HUES48 (cell line): ENCODE measurements around the gene OR2A2.
"Not testable (repeated sequence)": the region's sequence is repeated elsewhere in the genome, so short reads cannot be mapped to it uniquely, and the experiment has no call there.

Experiments
- H3K27ac ChIP-seq: one replicate; pipeline ENCODE4 v1.7.0; 2013; ENCODE audit warnings: low read depth, low read length, inconsistent platforms
- H3K27me3 ChIP-seq: 2 replicates; pipeline ENCODE4 v1.6.1; 2013; ENCODE audit warnings: mild to moderate bottlenecking, low read length; ENCODE audit not compliant: control insufficient read depth, insufficient read depth
- H3K36me3 ChIP-seq: 2 replicates; pipeline ENCODE4 v1.6.1; 2013; ENCODE audit warnings: low read length; ENCODE audit not compliant: control insufficient read depth, insufficient read depth
- H3K4me1 ChIP-seq: 2 replicates; pipeline ENCODE4 v1.6.1; 2013; ENCODE audit warnings: mild to moderate bottlenecking, low read length; ENCODE audit not compliant: control insufficient read depth, insufficient read depth
- H3K4me3 ChIP-seq: 2 replicates; pipeline ENCODE4 v1.5.1; 2013; ENCODE audit warnings: mild to moderate bottlenecking, low read depth, low read length
- H3K9ac ChIP-seq: 2 replicates; pipeline ENCODE4 v1.6.1; 2013; ENCODE audit warnings: mild to moderate bottlenecking, low read depth, low read length, moderate library complexity
- H3K9me3 ChIP-seq: 2 replicates; pipeline ENCODE4 v1.6.1; 2013; ENCODE audit warnings: low read length; ENCODE audit not compliant: control insufficient read depth, insufficient read depth

The OR2A2 gene

DNA sequence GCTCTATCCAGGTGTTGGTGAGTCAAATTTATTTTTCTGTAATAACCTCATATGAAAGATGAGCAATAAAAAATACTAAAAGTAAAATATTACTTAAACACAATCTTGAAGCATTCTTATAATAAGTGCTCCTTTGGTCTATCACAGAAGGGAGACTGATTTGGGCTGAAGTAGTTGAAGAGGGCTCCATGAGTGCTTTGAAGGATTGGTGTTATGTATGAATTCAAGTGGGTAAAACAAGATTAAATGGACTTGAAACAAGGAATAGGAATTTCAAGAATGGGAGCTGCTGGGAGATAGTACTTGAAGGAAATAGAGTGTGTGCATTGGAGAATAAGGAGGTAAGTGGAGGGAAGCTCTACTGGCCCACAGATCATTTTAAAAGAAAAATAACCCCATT, 7.3 kb upstream of the OR2A2 start:
- Histone ChIP-seq H3K4me3 (no peak overlapping the region), H3K36me3 (no peaks in the 10 kb centered on the region), H3K27ac (no peak overlapping the region), H3K9ac (no peak overlapping the region), H3K9me3 (no peaks in the 10 kb centered on the region), H3K4me1 (no peaks in the 10 kb centered on the region), H3K27me3 (no peaks in the 10 kb centered on the region)

DNA sequence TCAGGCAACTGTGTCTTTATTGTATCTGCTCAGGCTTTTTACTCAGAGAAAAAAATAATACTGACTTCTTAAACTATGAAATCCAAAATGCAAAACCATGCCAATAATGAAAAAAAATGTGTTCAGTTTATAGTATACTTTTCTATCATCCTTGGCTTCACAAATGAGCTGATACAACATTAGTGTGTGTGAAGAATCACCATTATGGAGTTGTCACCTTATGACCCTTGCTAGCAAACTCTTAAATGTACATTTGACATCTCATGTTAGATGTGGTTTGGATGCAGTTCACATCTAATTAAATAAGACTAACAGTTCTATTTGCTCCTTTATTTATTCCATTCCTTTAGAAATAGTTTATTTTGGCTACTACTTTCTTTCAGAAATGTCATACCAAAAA, 4.2 kb upstream of the OR2A2 start:
- Histone ChIP-seq H3K36me3 (no peaks in the 10 kb centered on the region), H3K4me1 (no peaks in the 10 kb centered on the region), H3K27me3 (no peaks in the 10 kb centered on the region), H3K9me3 (no peaks in the 10 kb centered on the region), H3K27ac (no peak overlapping the region), H3K9ac (no peak overlapping the region), H3K4me3 (no peak overlapping the region)

DNA sequence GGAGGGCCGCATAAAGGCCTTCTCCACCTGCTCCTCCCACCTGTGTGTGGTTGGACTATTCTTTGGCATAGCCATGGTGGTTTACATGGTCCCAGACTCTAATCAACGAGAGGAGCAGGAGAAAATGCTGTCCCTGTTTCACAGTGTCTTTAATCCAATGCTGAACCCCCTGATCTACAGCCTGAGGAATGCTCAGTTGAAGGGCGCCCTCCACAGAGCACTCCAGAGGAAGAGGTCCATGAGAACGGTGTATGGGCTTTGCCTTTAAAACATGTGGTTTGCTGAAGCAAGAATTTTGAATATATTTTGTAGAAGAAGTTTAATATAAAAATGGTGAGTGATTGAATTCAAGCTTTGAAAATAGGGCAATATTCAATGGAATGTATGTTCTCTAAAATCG, 889 bp downstream of the OR2A2 start:
- Histone ChIP-seq H3K9me3 (no peaks in the 10 kb centered on the region), H3K4me1 (no peaks in the 10 kb centered on the region), H3K27ac (no peak overlapping the region), H3K36me3 (no peaks in the 10 kb centered on the region), H3K27me3 (no peaks in the 10 kb centered on the region), H3K9ac (no peak overlapping the region), H3K4me3 (no peak overlapping the region)

DNA sequence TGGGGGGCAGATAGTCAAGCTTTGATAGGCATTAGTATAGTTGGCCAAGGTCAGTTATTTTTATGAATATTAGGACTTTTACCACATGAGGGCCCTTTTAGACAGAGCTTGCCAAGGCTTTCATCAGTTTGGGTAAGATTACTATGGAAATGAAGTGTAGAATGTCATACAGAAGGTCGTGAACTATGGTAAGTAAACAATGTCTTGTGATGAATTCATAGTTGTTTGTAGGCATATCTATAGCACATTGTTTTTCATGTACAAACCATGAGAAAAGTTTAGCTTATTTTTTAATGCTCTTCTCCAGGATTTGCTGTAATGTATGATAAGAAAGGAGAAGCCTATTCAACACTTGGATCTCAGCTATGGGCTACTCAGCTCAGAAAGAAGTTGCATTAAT, 4.3 kb downstream of the OR2A2 start:
- Histone ChIP-seq H3K9me3 (no peaks in the 10 kb centered on the region), H3K27me3 (no peaks in the 10 kb centered on the region), H3K4me3 (no peak overlapping the region), H3K4me1 (no peaks in the 10 kb centered on the region), H3K36me3 (no peaks in the 10 kb centered on the region), H3K27ac (no peak overlapping the region), H3K9ac (no peak overlapping the region)

DNA sequence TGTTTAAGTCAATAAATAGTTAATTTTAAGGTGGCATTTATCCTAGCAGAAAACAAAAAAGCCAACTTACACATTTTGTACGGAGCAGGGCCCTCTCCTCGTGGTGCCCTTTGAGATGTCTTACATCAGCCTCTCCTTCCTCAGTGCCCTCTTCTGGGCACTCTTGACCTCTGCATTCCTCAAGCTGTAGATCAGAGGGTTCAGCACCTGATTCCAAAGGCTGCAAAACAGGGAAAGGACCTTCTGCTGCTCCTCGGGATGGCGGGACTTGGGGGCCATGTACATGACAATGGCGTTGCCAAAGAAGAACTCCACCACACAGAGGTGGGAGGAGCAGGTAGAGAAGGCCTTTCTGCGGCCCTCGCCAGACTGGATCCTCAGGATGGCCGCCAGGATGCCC, 9.0 kb downstream of the OR2A2 start:
- Histone ChIP-seq H3K4me3 (no peak overlapping the region), H3K36me3 (no peaks in the 10 kb centered on the region), H3K27me3 (no peaks in the 10 kb centered on the region), H3K9ac (no peak overlapping the region), H3K27ac (no peak overlapping the region), H3K4me1 (no peaks in the 10 kb centered on the region), H3K9me3 (no peaks in the 10 kb centered on the region)

DNA sequence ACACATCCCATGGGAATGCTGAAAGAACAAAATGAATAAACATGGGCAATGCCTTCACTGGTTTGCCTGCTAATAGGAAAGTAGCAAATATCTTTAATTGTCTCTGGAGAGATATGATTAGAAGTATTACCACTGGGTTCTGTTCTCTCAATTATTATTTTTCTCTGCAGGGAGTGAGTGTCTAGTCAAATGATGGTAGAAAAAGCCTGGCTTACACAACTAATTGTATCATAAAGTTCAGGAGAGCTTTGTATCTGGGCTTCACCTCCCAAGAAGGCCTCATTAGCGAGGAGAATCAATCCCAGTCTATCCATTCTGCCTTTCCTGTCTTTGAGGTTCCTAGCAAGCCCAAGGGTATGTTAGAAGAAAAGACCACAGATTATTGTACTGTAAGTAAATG, 13.5 kb downstream of the OR2A2 start, which contains the start of gene OR2A14:
OR2A14 (plus strand) TSS at position 301 of the 400 bp plus-strand sequence. CDS start 5,937 bp downstream, outside the sequence.
- no peaks in the 10 kb centered on the region for H3K27me3 ChIP-seq
- no peak within 1 kb of the TSS for H3K9ac ChIP-seq
- no peak within 1 kb of the TSS for H3K4me3 ChIP-seq
- no peak within 1 kb of the TSS for H3K27ac ChIP-seq
- H3K4me1 ChIP-seq = no peaks in the 10 kb centered on the region
- no peaks in the 10 kb centered on the region for H3K9me3 ChIP-seq
- no peaks in the 10 kb centered on the region for H3K36me3 ChIP-seq

DNA sequence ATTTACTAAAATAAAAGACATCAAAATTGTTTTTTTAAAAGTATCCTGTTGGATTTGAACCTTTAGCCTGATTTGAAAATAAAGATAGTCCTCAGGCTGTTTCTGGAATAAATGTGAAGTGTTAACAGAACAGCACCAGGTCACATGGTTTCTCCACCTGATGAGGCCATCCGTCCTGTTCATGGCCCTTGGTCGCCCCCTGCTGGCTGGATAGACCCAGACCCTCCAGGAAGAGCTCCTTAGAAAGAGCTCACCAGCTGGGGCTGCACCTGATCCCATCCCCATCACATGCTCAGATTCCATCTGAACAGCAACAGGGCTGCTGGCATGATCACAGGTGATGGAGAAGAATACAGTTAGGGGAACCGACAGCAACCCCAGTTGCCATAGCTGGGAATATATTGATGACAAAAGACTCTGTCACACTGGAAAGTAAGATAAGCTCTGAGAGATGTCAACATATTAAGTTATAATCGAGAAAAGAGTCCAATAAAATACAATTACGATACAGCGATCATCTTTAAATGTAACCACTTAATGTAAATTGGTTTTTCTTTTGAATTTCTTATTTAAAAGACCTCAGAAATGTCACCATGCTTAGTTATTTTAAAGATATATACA, 18.4 kb downstream of the OR2A2 start:
- Histone ChIP-seq H3K9ac (no peak overlapping the region), H3K4me3 (no peak overlapping the region), H3K4me1 (no peaks in the 10 kb centered on the region), H3K9me3 (no peaks in the 10 kb centered on the region), H3K36me3 (no peaks in the 10 kb centered on the region), H3K27me3 (no peaks in the 10 kb centered on the region), H3K27ac (no peak overlapping the region)

DNA sequence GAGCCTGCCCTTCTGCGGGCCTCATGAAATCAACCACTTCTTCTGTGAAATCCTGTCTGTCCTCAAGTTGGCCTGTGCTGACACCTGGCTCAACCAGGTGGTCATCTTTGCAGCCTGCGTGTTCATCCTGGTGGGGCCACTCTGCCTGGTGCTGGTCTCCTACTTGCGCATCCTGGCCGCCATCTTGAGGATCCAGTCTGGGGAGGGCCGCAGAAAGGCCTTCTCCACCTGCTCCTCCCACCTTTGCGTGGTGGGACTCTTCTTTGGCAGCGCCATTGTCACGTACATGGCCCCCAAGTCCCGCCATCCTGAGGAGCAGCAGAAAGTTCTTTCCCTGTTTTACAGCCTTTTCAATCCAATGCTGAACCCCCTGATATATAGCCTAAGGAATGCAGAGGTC, 20.2 kb downstream of the OR2A2 start:
- not testable (repeated sequence) for H3K4me3 ChIP-seq, H3K27me3 ChIP-seq, H3K9me3 ChIP-seq, H3K36me3 ChIP-seq, H3K4me1 ChIP-seq, H3K27ac ChIP-seq, H3K9ac ChIP-seq

DNA sequence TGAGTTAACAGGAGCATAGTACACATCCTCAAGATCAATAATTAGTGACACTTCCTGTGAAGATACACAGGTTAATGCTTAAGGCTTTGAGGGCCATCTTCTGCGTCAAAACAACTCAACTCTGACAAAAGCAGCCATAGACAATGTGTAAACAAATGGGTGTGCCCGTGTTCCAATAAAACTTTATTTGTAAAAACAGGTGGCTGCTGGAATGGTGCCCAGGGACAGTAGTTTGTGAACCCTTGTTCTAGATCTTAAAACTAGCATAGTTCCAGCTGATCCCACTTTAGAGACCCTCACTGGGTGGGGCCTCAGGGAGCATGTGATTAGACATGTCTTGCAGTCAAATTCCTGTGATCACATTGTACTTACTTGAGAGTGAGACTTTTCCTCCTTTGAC, 21.3 kb downstream of the OR2A2 start:
- Histone ChIP-seq H3K27ac (no peak overlapping the region), H3K36me3 (no peaks in the 10 kb centered on the region), H3K9ac (no peak overlapping the region), H3K4me3 (no peak overlapping the region), H3K27me3 (no peaks in the 10 kb centered on the region), H3K9me3 (no peaks in the 10 kb centered on the region), H3K4me1 (no peaks in the 10 kb centered on the region)

DNA sequence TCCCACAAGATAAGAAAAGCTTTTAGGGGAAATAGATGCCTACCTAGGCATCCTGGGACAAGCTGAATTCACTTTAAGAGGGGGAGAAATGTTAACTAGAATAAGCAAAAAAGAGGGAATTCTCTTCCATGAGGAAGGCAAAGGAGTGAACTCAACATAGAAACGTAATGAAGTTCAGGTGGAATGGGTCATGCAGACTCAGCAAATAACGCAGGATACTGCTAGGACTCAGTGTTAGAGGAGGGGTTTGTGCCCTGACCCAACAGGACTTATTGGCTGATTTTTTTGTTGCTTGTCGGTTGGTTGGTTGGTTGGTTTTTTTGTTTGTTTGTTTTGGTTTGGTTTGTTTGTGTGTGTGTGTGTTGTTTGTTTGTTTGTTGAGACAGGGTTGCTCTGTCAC, 22.9 kb downstream of the OR2A2 start:
- Histone ChIP-seq H3K9me3 (no peaks in the 10 kb centered on the region), H3K4me3 (no peak overlapping the region), H3K9ac (no peak overlapping the region), H3K27me3 (no peaks in the 10 kb centered on the region), H3K27ac (no peak overlapping the region), H3K4me1 (no peaks in the 10 kb centered on the region), H3K36me3 (no peaks in the 10 kb centered on the region)

DNA sequence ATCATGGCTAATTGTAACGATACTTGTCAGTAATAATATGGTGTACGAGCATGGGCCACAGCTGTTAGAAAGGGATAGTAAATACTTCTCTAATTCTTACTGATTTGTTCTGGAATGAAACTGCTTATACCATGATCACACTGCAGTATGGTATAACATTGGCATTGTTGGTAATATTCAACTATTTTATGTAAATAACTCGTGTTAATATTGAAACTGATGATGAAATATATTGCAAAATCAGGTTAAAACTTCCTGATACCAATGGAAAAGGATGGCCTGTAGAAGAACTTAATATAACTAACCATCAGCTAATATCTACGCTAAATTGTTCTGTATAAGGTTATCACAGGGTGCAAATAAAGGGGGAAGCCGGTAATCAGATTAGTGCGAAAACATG, 23.9 kb downstream of the OR2A2 start:
- Histone ChIP-seq H3K4me3 (no peak overlapping the region), H3K27me3 (no peaks in the 10 kb centered on the region), H3K36me3 (no peaks in the 10 kb centered on the region), H3K9me3 (no peaks in the 10 kb centered on the region), H3K27ac (no peak overlapping the region), H3K9ac (no peak overlapping the region), H3K4me1 (no peaks in the 10 kb centered on the region)

DNA sequence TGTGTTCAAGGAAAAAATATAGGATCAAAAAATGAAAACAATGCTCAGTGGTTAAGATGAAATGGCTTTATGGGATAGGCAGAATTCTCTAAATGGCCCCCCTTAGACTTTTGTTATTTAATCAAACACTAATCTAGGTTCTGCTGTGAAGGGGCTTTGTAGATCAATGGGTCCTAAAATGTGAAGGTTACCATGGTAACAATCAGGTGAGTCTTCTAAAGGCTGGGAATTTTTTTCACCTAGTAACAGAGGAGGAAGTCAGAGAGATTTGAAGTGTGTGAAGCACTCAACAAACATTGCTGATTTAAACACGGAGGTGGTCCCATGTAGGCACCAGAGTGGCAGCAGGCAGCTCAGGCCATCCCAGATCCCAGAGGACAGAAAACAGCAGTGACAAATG, 24.7 kb downstream of the OR2A2 start:
- no peaks in the 10 kb centered on the region for H3K36me3 ChIP-seq
- no peaks in the 10 kb centered on the region for H3K4me1 ChIP-seq
- H3K9ac ChIP-seq = no peak overlapping the region
- no peak overlapping the region for H3K4me3 ChIP-seq
- no peaks in the 10 kb centered on the region for H3K9me3 ChIP-seq
- H3K27ac ChIP-seq = no peak overlapping the region
- no peaks in the 10 kb centered on the region for H3K27me3 ChIP-seq
